GM11168 (cell line): ENCODE results near the gene ARHGAP5.

ENCODE experiments used
- in situ Hi-C: fragments of 300-500 bp; cut with MboI; formaldehyde crosslinking; loops from one replicate; pipeline ENCODE4 v1.12.0; 2022; ENCODE audit warnings: low sequenced_read_pairs; ENCODE audit not compliant: unreplicated experiment

Gene ARHGAP5

DNA sequence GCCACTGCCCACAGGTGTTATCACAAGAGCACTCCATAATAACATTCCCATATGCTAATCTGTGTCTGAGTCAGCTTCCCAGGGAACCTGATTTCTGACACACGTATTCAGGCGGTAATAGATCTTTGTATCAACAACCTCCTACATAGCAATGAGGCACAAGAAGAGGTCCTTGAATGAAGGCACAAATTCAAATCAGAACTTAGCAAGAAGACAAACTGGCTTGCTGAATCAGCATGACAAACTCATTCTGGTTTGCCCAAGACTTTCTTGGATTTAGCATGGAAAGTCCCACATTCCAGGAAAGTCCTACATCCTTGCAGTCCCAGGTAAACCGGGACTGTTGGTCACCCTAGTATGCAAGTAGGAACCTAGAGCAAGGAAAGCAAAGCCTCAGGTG is 90.8 kb downstream of the ARHGAP5 start:
- in situ Hi-C loops, result no loop called here

GRCh38 chr14:32169191-32169590 is 92.1 kb downstream of the ARHGAP5 start:
- in situ Hi-C loops, result no loop called here

DNA sequence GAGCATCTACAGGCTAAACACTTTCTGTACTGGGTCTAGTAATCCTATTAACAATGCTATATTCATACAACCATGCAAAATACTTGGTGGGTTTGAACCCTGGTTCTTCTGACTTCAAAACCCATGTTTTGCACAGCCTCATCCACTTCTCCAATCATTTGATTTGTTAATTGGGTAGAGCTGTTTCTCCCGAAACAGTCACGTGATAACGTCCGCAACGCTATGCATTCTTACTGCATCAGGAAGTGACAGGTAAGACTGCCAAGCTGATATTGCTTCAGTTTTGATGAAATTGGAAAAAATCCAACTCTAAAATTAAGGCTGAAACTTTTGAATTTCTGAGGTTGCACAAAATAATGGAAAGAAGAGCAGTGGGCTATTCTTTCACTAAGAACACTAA is 94.4 kb downstream of the ARHGAP5 start:
- in situ Hi-C loops, result no loop called here

- in situ Hi-C loops, result no loop called here
Observed at GRCh38 chr14:32183151-32184058, 106.3 kb downstream of the ARHGAP5 start.

GRCh38 chr14:32185097-32185496 is 108.0 kb downstream of the ARHGAP5 start:
- in situ Hi-C loops, result no loop called here

DNA sequence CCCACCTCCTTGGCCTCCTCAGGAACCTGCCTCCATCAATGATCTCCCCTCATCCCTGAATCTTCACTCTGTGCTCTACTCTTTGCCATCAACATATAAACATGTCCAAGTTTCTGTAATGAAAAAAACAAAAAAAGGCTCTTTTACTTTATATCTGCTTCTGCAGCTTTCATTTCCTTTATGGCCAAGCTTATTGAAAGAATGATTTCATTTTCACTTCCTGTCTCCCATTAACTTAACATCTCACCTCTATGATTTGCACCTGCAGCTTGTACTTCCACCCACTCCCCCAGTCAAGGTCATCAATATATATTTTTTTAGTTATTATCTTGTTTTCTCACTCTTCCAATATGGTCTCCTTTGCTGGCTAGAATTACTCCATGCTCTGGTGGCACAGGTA is 109.1 kb downstream of the ARHGAP5 start:
- in situ Hi-C loops, result no loop called here

DNA sequence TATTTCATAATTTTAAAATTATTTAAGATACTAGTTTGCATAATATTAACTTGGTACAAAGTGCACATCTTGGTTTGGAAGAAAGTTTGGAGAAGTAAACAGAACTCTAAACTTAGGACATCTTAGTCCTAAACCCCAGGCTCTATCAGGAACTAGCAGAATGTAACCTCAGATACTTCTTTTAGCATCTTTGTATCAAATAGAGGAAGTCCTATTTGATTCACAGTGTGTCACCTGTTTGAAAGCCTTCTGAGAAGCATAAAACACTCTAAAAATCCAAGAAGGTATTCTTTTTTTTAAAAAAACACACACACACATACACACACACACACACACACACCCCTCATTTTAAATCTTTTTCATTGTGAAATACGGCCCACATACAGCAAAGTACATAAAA is 112.7 kb downstream of the ARHGAP5 start:
- in situ Hi-C loops, result no loop called here

GRCh38 chr14:32190673-32191072 is 113.6 kb downstream of the ARHGAP5 start:
- in situ Hi-C loops, result no loop called here

- in situ Hi-C loops, result no loop called here
Observed at GRCh38 chr14:32192712-32193373, 115.7 kb downstream of the ARHGAP5 start.

GRCh38 chr14:32193532-32193931 is 116.4 kb downstream of the ARHGAP5 start:
- in situ Hi-C loops, result no loop called here

DNA sequence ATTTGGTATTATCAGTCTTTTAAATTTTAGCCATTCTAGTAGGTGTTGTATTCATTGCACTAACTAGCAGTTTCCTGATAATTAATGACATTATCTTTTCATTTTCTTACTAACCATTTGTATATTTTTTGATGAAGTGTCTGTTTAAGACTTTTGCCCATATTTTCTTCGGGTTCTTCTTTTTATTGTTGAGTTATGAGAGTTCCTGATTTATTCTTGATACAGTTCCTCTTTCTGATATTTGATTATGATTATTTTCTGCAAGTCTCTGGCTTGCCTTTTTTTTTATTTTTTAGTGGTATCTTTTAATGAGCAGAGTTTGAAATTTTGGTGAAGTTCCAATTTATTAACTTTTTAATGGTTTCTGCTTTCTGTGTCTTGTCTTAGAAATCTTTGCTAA is 118.5 kb downstream of the ARHGAP5 start:
- in situ Hi-C loops, result loop anchor here (5.0 kb wide), 1 partner anchor 113 kb away; no protein-coding TSS in a partner anchor

- in situ Hi-C loops, result loop anchor here (5.0 kb wide), 1 partner anchor 116 kb away; no protein-coding TSS in a partner anchor
Observed at GRCh38 chr14:32197919-32198318, 120.8 kb downstream of the ARHGAP5 start.

DNA sequence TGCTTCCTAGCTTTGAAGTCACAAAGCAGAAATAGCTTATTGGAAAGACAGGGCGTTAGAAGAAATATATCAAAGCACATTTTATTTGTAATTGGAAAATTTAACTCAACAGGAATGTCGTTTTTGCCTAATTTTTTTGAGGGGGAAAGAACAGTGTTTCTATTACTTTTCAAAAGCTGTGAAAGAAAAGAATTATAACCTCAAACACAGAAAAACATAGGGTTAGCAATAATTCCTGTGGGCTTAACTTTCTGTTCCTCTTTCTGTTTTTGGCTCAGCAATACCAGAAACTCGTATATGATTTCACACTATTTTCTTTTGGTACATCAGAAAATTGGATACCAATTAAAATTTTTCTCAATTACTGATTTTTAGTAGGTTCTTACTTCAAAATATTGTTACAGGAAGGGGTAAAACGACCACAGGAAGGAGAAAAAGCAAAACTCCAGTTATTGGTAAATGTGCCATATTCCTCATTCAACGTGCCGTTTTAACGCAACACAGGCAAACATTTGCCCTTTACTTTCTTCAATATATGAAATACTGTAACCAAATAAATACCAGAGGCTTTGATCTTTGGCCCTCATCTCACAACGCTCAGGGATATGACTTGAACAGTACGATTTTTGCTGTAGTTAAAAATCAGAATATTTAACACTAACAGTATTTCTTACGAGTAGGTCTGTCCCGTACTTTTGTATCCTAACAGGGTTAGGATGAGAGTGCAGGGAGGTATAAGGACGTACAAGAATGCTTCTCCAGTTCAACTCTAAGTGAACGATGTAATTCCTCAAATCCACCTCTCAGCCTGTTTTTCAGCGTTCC is 123.5 kb downstream of the ARHGAP5 start:
- in situ Hi-C loops, result no loop called here

GRCh38 chr14:32201193-32201815 is 124.2 kb downstream of the ARHGAP5 start:
- in situ Hi-C loops, result no loop called here

GRCh38 chr14:32201816-32202490 is 124.8 kb downstream of the ARHGAP5 start, which contains the start of gene RNU6-7:
Gene RNU6-7, plus strand, starts transcription at chr14:32202045.
- in situ Hi-C loops, result no loop called here

GRCh38 chr14:32202491-32202997 is 125.4 kb downstream of the ARHGAP5 start:
- in situ Hi-C loops, result no loop called here

- in situ Hi-C loops, result no loop called here
Observed at GRCh38 chr14:32202998-32203882, 126.1 kb downstream of the ARHGAP5 start, which contains the start of gene RNU6-8. Gene RNU6-8, minus strand, starts transcription at chr14:32203269.

- in situ Hi-C loops, result no loop called here
Observed at GRCh38 chr14:32203928-32204357, 126.8 kb downstream of the ARHGAP5 start.
